OCI-LY1 (cell line): ENCODE results near the gene N4BP3.

ENCODE experiments used
- H2AFZ ChIP-seq: fragments of 200-600 bp; sonication (generic), shearing (Covaris generic); 2 replicates; pipeline ENCODE4 v1.6.0; 2014; ENCODE audit warnings: antibody characterized with exemption, mild to moderate bottlenecking, low read length
- H3F3A ChIP-seq: fragments of 200-600 bp; sonication (generic), shearing (Covaris generic); 2 replicates; pipeline ENCODE4 v1.6.0; 2014; ENCODE audit warnings: mild to moderate bottlenecking, antibody characterized with exemption, low read length, moderate library complexity; ENCODE audit not compliant: insufficient read depth
- H3K27ac ChIP-seq: fragments of 200-600 bp; sonication (generic); 2 replicates; pipeline ENCODE4 v1.5.1; 2014; ENCODE audit warnings: low read length, mixed run types, mild to moderate bottlenecking, low read depth; ENCODE audit not compliant: poor library complexity, severe bottlenecking
- H3K27me3 ChIP-seq: fragments of 200-600 bp; sonication (generic); 2 replicates; pipeline ENCODE4 v1.6.0; 2014; ENCODE audit warnings: antibody characterized with exemption, mild to moderate bottlenecking, low read length, moderate library complexity; ENCODE audit not compliant: insufficient read depth
- H3K36me3 ChIP-seq: fragments of 200-600 bp; sonication (generic); 2 replicates; pipeline ENCODE4 v1.6.1; 2014; ENCODE audit warnings: mild to moderate bottlenecking, antibody characterized with exemption, low read length, moderate library complexity, mixed read lengths; ENCODE audit not compliant: insufficient read depth
- H3K4me1 ChIP-seq: fragments of 200-600 bp; sonication (generic); 2 replicates; pipeline ENCODE4 v1.5.1; 2014; ENCODE audit warnings: mild to moderate bottlenecking, low read length, moderate library complexity; ENCODE audit not compliant: insufficient read depth, severe bottlenecking
- H3K4me2 ChIP-seq: fragments of 200-600 bp; sonication (generic), shearing (Covaris generic); 2 replicates; pipeline ENCODE4 v1.6.1; 2014; ENCODE audit warnings: low read length
- H3K4me3 ChIP-seq: fragments of 200-600 bp; sonication (generic); 2 replicates; pipeline ENCODE4 v1.5.1; 2014; ENCODE audit warnings: low read length, low read depth, mild to moderate bottlenecking, mixed read lengths; ENCODE audit not compliant: poor library complexity, severe bottlenecking
- H3K79me2 ChIP-seq: fragments of 200-600 bp; shearing (Covaris generic); 2 replicates; pipeline ENCODE4 v1.6.1; 2016; ENCODE audit warnings: mixed run types, low read length, mixed read lengths; ENCODE audit not compliant: insufficient read depth
- H3K9ac ChIP-seq: fragments of 200-600 bp; sonication (generic), shearing (Covaris generic); 2 replicates; pipeline ENCODE4 v1.6.1; 2014; ENCODE audit warnings: mild to moderate bottlenecking, low read length, mixed read lengths
- H3K9me2 ChIP-seq: fragments of 200-600 bp; sonication (generic), shearing (Covaris generic); 2 replicates; pipeline ENCODE4 v1.6.1; 2014; ENCODE audit warnings: low read depth, mild to moderate bottlenecking, low read length, mixed read lengths
- H3K9me3 ChIP-seq: fragments of 200-600 bp; shearing (Covaris generic); 2 replicates; pipeline ENCODE4 v1.6.1; 2014; ENCODE audit warnings: low read length, mixed read lengths
- H4K20me1 ChIP-seq: fragments of 200-600 bp; sonication (generic), shearing (Covaris generic); 2 replicates; pipeline ENCODE4 v1.6.0; 2016; ENCODE audit warnings: mild to moderate bottlenecking, low read length; ENCODE audit not compliant: insufficient read depth
- CTCF ChIP-seq: fragments of 200-600 bp; sonication (generic), shearing (Covaris generic); IDR thresholded peaks from 2 replicates; pipeline ENCODE4 v1.5.1; 2017; ENCODE audit warnings: mild to moderate bottlenecking, antibody characterized with exemption, low read length, moderate library complexity, mixed read lengths
- EZH2 ChIP-seq: fragments of 200-600 bp; sonication (generic), shearing (Covaris generic); IDR thresholded peaks from 2 replicates; pipeline ENCODE4 v1.8.0; 2017; ENCODE audit warnings: borderline replicate concordance, mixed run types, mild to moderate bottlenecking, antibody characterized with exemption, low read length, moderate library complexity, mixed read lengths

N4BP3 gene

GRCh38 chr5:178117923-178118701 lies 4.8 kb downstream of the N4BP3 start:
- Histone ChIP-seq H3K9me2 (no peaks in the 10 kb centered on the region), H3K4me2 (peak overlapping the region; percentile 79), H3K9me3 (no peaks in the 10 kb centered on the region), H4K20me1 (no peaks in the 10 kb centered on the region), H3K9ac (peak overlapping the region; percentile 89; the same call in 1 of the 2 replicates), H2AFZ (no peak overlapping the region), H3K79me2 (no peaks in the 10 kb centered on the region), H3K36me3 (peaks cover 13% of the 10 kb centered on the region; the same call in 1 of the 2 replicates), H3K27ac (peak overlapping the region; percentile 97), H3F3A (no peaks in the 10 kb centered on the region), H3K27me3 (no peaks in the 10 kb centered on the region), H3K4me3 (peak overlapping the region; percentile 40), H3K4me1 (peaks cover 89% of the 10 kb centered on the region)
- TF ChIP-seq CTCF, result no peak
- no peak for TF ChIP-seq EZH2

DNA sequence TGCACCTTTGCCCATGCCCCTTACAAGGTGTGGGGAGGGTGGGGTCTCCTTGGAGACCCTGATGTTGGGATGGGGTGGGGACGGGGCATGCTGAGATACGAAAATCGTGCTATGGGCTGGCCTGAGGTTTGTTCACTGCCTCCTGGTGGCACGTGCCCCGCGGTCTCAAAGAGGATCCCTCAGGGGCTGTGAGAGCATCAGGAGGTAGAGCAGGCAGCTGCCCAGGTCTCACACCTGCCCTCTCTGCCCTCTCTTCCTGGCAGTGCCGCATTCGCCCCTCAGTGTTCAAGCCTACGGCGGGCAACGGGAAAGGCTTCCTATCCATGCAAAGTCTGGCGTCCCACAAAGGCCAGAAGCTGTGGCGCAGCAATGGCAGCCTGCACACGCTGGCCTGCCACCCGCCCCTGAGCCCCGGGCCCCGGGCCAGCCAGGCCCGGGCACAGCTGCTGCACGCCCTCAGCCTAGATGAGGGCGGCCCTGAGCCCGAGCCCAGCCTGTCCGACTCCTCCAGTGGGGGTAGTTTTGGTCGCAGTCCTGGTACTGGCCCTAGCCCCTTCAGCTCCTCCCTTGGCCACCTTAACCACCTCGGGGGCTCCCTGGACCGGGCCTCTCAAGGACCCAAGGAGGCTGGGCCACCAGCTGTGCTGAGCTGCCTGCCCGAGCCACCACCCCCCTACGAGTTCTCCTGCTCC lies 6.7 kb downstream of the N4BP3 start:
- Histone ChIP-seq H3K27me3 (no peaks in the 10 kb centered on the region), H3K79me2 (no peaks in the 10 kb centered on the region), H3K4me3 (no peak overlapping the region), H3K4me2 (peak overlapping the region; percentile 31; the same call in 1 of the 2 replicates), H3K9me3 (no peaks in the 10 kb centered on the region), H2AFZ (no peak overlapping the region), H4K20me1 (no peaks in the 10 kb centered on the region), H3F3A (no peaks in the 10 kb centered on the region), H3K4me1 (peaks cover 85% of the 10 kb centered on the region), H3K9ac (peak overlapping the region; percentile 46; the same call in 1 of the 2 replicates), H3K36me3 (peaks cover 16% of the 10 kb centered on the region; the same call in 1 of the 2 replicates), H3K9me2 (no peaks in the 10 kb centered on the region), H3K27ac (peak overlapping the region; percentile 97)
- TF ChIP-seq CTCF, result no peak
- no peak for TF ChIP-seq EZH2

DNA sequence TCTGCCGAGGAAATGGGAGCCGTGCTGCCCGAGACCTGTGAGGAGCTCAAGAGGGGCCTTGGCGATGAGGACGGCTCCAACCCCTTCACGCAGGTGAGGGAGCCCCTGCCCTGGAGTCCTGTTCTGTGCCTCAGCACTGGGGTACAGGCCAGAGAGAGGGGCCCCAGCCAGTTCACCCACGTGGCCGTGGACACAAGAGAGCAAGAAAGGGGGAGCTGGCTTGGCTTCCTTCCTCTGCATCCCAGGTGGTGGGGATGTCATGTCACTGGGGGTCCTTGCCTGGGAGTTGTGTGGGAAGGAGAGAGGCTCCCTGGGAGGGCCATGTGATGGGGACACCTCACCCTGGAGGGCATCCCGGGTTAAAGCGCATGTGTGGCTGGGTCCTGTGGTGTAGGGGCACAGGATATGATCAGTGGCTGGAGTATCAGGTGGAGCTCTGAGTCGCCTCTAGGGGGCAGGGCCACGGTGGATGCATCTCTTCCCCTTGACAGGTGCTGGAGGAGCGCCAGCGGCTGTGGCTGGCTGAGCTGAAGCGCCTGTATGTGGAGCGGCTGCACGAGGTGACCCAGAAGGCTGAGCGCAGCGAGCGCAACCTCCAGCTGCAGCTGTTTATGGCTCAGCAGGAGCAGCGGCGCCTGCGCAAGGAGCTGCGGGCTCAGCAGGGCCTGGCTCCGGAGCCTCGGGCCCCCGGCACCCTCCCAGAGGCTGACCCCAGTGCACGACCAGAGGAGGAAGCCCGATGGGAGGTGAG lies 7.5 kb downstream of the N4BP3 start:
- Histone ChIP-seq H3K4me3 (peak overlapping the region; percentile 54), H3K27ac (peak overlapping the region; percentile 97)

More for the DNA sequence above, 7.5 kb downstream of the N4BP3 start:
- TF ChIP-seq EZH2, result no peak
- TF ChIP-seq CTCF, result peak; percentile 77
- Histone ChIP-seq H3K9me3 (no peaks in the 10 kb centered on the region), H2AFZ (no peak overlapping the region), H3K9ac (peak overlapping the region; percentile 63), H3K4me1 (peaks cover 78% of the 10 kb centered on the region), H3F3A (no peaks in the 10 kb centered on the region), H4K20me1 (no peaks in the 10 kb centered on the region), H3K4me2 (peak overlapping the region; percentile 56), H3K79me2 (no peaks in the 10 kb centered on the region), H3K9me2 (no peaks in the 10 kb centered on the region), H3K27me3 (no peaks in the 10 kb centered on the region), H3K36me3 (peaks cover 16% of the 10 kb centered on the region; the same call in 1 of the 2 replicates)
